GM18868 (cell line): ENCODE data around the gene SPC25.
"Not testable (repeated sequence)": the region's sequence is repeated elsewhere in the genome, so short reads cannot be mapped to it uniquely, and the experiment has no call there.

Experiments used
- ATAC-seq: cut with Tn5 transposase; IDR thresholded peaks from one replicate; pipeline ENCODE4 v1.9.1; 2021; ENCODE audit warnings: mild to moderate bottlenecking, moderate library complexity; ENCODE audit not compliant: unreplicated experiment

The SPC25 gene

GRCh38 chr2:168890006-168890782, at the start of gene SPC25:
Gene SPC25 (minus strand): TSS chr2:168890430. CDS start chr2:168889519, 911 bp downstream.
- peak; percentile 100 for ATAC-seq

- peak; percentile 82 for ATAC-seq
Observed at GRCh38 chr2:168939918-168940317, 49.7 kb upstream of the SPC25 start.

GRCh38 chr2:168939061-168939460, 48.8 kb upstream of the SPC25 start:
- no peak for ATAC-seq

GRCh38 chr2:168935810-168936581, 45.8 kb upstream of the SPC25 start:
- ATAC-seq, result no peak

GRCh38 chr2:168934826-168935225, 44.6 kb upstream of the SPC25 start:
- ATAC-seq, result no peak

GRCh38 chr2:168932174-168932573, 41.9 kb upstream of the SPC25 start:
- not testable (repeated sequence) for ATAC-seq

GRCh38 chr2:168930242-168930641, 40.0 kb upstream of the SPC25 start:
- no peak for ATAC-seq

GRCh38 chr2:168929031-168929430, 38.8 kb upstream of the SPC25 start:
- no peak for ATAC-seq

- ATAC-seq, result no peak
Observed at GRCh38 chr2:168928113-168928831, 38.0 kb upstream of the SPC25 start.

- ATAC-seq, result no peak
Observed at GRCh38 chr2:168926621-168927386, 36.6 kb upstream of the SPC25 start.

- peak; percentile 47 for ATAC-seq
Observed at GRCh38 chr2:168920504-168921157, 30.4 kb upstream of the SPC25 start.

GRCh38 chr2:168916331-168916675, 26.1 kb upstream of the SPC25 start:
- ATAC-seq, result no peak

GRCh38 chr2:168915441-168916330, 25.5 kb upstream of the SPC25 start:
- ATAC-seq, result no peak

- ATAC-seq, result no peak
Observed at GRCh38 chr2:168913495-168913894, 23.3 kb upstream of the SPC25 start.

- no peak for ATAC-seq
Observed at GRCh38 chr2:168912901-168913369, 22.7 kb upstream of the SPC25 start.

GRCh38 chr2:168912466-168912865, 22.2 kb upstream of the SPC25 start:
- ATAC-seq, result no peak

- ATAC-seq, result no peak
Observed at GRCh38 chr2:168910330-168910729, 20.1 kb upstream of the SPC25 start.

GRCh38 chr2:168907940-168908662, 17.9 kb upstream of the SPC25 start:
- no peak for ATAC-seq

- ATAC-seq, result no peak
Observed at GRCh38 chr2:168904358-168904757, 14.1 kb upstream of the SPC25 start.
